Measurements from ENCODE around the gene PRM2. TPM values are rescaled to one million over a fixed set of nuclear protein-coding genes. Genes with fewer than 3 reads are reported as not detected.
A peak's percentile ranks its signal among the peaks of the same experiment; 100 is the strongest.

Gene PRM2
- total and polyA plus RNA-seq, 2 donors (not counting 1 experiment from before 2014, with no cell fraction given), result not detected

DNA sequence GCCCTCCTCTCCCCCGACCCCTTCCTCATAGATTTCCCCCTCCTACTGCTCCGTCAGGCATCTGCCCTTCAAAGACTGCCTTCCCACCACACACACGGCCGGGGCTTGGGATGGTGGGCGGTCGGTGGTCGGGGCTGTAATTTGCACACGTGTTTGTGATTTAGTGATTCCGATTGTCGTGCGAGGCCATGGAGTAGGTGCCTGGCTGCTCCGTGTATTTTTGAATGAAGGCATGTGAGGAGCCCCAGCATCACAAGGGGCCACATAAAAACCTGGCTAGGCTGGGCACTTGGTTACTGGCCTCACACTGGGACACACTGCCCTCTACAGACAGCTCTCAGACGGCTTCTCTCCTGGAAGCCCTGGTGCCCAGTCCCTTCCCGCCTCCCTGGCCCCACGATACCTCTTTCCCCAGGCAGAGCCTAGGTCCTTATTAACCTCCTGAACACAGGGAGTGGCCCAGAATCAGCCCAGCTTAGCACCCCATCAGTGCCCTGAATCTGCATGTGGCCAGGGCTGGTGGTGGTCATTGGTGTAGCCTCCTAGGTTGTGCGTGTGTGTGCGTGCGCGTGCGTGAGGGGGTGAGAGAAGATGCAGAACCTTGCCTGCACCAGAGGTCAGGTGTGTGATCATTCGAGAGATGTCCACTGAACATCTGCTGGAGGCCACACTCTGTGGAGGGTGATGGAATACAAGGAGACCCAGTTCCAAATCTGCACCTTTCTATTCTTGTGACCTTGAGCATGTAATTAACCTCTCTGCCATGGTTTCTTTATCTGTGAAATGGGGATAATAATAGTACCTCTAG lies 18.9 kb downstream of the PRM2 start:
- no peaks in the 10 kb centered on the region for H3K27me3 ChIP-seq (ENCODE audit: control insufficient read depth, insufficient read depth, low read length)
- H3K27ac ChIP-seq (ENCODE audit: insufficient read depth, low read length), result peak overlapping the region; percentile 97
- H3K79me2 ChIP-seq (ENCODE audit: control insufficient read depth, insufficient read depth, low read length), result peaks cover 32% of the 10 kb centered on the region
- no peaks in the 10 kb centered on the region for H3K9me3 ChIP-seq (ENCODE audit: control insufficient read depth, insufficient read depth, low read depth, low read length)
- peak overlapping the region; percentile 60 to 83 (median 74) for H3K4me3 ChIP-seq (replicated peaks in 1 of 4; ENCODE audit: control extremely low read depth in 1 of 4, insufficient read depth in 1 of 4, low read depth in 3 of 4, low read length in 4 of 4)
- peak overlapping the region; percentile 94 for H3K9ac ChIP-seq (ENCODE audit: insufficient read depth, low read length)
- peak overlapping the region; percentile 8 for H2AFZ ChIP-seq (ENCODE audit: low read length)
- no peaks in the 10 kb centered on the region for H4K20me1 ChIP-seq (ENCODE audit: control insufficient read depth, extremely low read depth, insufficient read depth, low read length)
- H3K36me3 ChIP-seq (ENCODE audit: control insufficient read depth, insufficient read depth, low read length), result peaks cover 18% of the 10 kb centered on the region
- peaks cover 24% of the 10 kb centered on the region for H3K4me1 ChIP-seq (ENCODE audit: control insufficient read depth, extremely low read depth, insufficient read depth, low read length)
- peak overlapping the region; percentile 85 for H3K4me2 ChIP-seq (ENCODE audit: extremely low read depth, insufficient read depth, low read length)
- DNase-seq (ENCODE audit: low read depth in 2 of 2), result peak; percentile 70 to 85
- TF ChIP-seq, protein P1, sequence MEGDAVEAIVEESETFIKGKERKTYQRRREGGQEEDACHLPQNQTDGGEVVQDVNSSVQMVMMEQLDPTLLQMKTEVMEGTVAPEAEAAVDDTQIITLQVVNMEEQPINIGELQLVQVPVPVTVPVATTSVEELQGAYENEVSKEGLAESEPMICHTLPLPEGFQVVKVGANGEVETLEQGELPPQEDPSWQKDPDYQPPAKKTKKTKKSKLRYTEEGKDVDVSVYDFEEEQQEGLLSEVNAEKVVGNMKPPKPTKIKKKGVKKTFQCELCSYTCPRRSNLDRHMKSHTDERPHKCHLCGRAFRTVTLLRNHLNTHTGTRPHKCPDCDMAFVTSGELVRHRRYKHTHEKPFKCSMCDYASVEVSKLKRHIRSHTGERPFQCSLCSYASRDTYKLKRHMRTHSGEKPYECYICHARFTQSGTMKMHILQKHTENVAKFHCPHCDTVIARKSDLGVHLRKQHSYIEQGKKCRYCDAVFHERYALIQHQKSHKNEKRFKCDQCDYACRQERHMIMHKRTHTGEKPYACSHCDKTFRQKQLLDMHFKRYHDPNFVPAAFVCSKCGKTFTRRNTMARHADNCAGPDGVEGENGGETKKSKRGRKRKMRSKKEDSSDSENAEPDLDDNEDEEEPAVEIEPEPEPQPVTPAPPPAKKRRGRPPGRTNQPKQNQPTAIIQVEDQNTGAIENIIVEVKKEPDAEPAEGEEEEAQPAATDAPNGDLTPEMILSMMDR (conservative IDR thresholded peaks at IDR 0.05 in 1 of 2, IDR thresholded peaks at IDR 0.05 in 1 of 2; ENCODE audit: low read depth in 1 of 2, low read length in 2 of 2), result peak; percentile 65 to 88
- no peak for TF ChIP-seq EZH2 (IDR thresholded peaks at IDR 0.05; ENCODE audit: low read length, missing control alignments)

DNA sequence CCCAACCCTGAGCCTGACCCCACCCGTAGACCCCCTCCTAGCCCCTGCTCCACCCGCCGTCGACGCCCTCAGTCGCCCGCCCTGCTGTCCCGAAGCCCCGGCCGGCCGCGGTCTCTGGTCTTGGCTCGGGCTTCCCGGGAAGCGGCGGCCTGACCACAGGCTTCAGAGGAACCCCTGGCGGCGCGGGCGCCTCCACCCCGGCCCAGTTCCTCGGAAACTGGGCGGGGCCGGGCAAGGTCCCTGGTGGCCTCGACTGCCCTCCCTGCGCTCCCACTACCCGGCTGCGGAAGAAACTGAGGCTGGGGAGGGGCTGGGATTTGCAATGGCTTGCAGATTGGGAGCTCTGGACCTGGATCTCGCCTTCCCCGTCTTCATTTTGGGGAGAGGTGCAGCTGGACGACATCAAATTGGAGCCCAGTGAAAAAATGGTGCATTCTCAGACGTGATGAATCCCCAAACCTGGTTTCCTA lies 19.6 kb downstream of the PRM2 start:
- peaks cover 24% of the 10 kb centered on the region for H3K4me1 ChIP-seq (ENCODE audit: control insufficient read depth, extremely low read depth, insufficient read depth, low read length)
- peak; percentile 55 to 63 for DNase-seq (ENCODE audit: low read depth in 2 of 2)

More for the DNA sequence above, 19.6 kb downstream of the PRM2 start:
- H3K27ac ChIP-seq (ENCODE audit: insufficient read depth, low read length), result peak overlapping the region; percentile 97
- peaks cover 21% of the 10 kb centered on the region for H3K36me3 ChIP-seq (ENCODE audit: control insufficient read depth, insufficient read depth, low read length)
- H4K20me1 ChIP-seq (ENCODE audit: control insufficient read depth, extremely low read depth, insufficient read depth, low read length), result no peaks in the 10 kb centered on the region
- no peak for TF ChIP-seq EZH2 (IDR thresholded peaks at IDR 0.05; ENCODE audit: low read length, missing control alignments)
- TF ChIP-seq, protein P1 (conservative IDR thresholded peaks at IDR 0.05 in 1 of 2, IDR thresholded peaks at IDR 0.05 in 1 of 2; ENCODE audit: low read depth in 1 of 2, low read length in 2 of 2), result no peak
- H2AFZ ChIP-seq (ENCODE audit: low read length), result no peak overlapping the region
- peaks cover 32% of the 10 kb centered on the region for H3K79me2 ChIP-seq (ENCODE audit: control insufficient read depth, insufficient read depth, low read length)
- H3K9me3 ChIP-seq (ENCODE audit: control insufficient read depth, insufficient read depth, low read depth, low read length), result no peaks in the 10 kb centered on the region
- peak overlapping the region; percentile 85 for H3K4me2 ChIP-seq (ENCODE audit: extremely low read depth, insufficient read depth, low read length)
- H3K4me3 ChIP-seq (replicated peaks in 1 of 4; ENCODE audit: control extremely low read depth in 1 of 4, insufficient read depth in 1 of 4, low read depth in 3 of 4, low read length in 4 of 4), result peak overlapping the region; percentile 60 to 83 (median 74)
- H3K9ac ChIP-seq (ENCODE audit: insufficient read depth, low read length), result peak overlapping the region; percentile 94
- H3K27me3 ChIP-seq (ENCODE audit: control insufficient read depth, insufficient read depth, low read length), result no peaks in the 10 kb centered on the region

All from fibroblast of lung (primary cell).